Measurements from ENCODE around the gene RANBP1.

RANBP1 gene

DNA sequence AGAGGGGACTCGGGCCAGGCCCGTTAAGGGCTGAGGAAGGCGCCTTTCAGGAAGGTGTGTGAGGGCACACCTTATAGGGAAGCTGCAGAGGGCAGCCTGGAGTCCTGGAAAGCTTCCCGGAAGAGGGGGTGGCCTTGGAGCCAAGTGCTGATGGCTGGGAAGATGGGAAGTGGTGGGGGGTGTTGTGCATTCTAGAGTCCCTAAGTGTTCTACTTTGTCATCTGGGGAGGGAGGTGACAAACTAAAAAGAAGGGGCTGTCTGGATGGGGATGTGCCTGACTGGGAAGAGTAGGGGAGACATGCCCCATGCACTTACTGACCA, 22.5 kb downstream of the RANBP1 start:
- DNase-seq (ENCODE audit: low spot score): no peak

DNA sequence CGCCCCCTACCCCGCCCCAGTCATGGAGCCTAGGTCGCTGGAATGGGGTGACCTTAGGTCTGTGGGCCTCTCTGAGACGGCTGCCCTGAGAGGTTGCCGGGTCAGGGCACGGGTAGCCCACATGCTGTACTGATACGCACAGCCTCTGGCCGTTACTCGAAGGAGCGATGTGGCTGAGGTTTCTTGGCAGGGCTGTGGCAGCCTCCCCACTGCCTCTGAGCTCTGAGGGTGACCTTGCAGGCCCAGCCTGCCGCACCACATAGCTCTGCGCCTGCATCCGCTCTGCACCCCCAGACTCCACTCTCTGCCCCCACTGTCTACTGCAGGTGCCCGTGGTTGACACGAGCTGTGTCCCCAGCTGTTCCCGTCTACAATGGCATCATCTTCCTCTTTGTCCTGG, 23.0 kb downstream of the RANBP1 start:
- DNase-seq (ENCODE audit: low spot score): no peak

- no peak for DNase-seq (ENCODE audit: low spot score)
Observed at GRCh38 chr22:20139391-20140106, 23.6 kb downstream of the RANBP1 start.

- no peak for DNase-seq (ENCODE audit: low spot score)
Observed at GRCh38 chr22:20140107-20140445, 24.2 kb downstream of the RANBP1 start.

DNA sequence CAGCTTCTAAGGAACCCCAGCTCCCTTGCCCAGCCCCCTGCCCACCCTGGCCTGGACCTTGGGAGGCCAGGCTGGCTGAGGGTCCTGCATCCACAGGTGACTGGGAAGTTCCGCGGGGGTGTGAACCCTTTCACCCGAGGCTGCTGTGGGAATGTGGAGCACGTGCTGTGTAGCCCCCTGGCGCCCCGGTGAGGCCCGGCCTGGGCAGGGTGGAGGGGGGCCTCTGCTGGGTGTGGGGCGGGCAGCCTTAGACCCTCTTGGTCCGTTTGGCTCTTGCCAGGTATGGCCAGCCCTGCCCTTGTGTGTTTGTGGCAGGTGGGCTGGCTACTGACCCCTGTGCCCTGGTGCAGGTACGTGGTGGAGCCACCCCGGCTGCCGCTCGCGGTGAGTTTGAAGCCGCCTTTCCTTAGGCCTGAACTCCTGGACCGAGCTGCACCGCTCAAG, 24.6 kb downstream of the RANBP1 start:
- no peak for DNase-seq (ENCODE audit: low spot score)

DNA sequence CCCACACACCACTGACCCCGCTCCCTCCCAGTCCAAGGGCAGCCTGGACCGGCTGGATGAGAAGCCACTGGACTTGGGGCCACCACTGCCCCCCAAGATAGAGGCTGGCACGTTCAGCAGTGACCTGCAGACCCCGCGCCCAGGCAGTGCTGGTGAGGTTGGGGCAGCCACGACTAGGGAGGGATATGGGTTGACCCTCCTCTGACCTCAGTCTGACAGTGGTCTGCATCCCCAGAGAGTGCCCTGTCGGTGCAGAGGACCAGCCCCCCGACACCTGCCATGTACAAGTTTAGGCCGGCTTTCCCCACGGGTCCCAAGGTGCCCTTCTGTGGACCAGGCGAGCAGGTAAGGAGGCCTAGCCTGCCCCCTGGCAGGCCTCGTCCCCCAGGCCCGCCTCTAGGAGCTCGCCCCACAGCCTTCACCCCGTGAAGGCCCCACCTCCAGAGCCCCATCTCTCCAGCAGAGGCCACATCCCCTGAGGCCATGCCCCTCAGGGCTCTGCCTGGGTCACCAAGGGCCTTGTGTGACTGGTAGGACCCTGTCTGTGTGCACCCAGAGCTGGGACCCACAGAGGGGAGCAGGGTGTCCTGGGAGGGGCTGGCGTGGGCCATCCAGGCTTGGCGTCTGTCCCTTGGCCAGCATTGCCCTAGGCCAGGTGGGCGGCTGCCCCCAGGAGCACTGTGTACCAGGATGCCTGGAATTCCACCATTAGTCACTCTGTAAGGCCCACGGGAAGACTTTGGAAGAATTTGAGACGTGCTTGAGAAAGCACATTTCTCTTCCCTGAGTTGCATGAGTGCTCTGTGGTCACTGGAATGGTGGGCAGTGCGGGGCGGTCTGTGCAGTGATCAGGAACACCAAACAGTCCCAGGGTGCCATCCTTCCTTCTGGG, 25.5 kb downstream of the RANBP1 start:
- no peak for DNase-seq (ENCODE audit: low spot score)

DNA sequence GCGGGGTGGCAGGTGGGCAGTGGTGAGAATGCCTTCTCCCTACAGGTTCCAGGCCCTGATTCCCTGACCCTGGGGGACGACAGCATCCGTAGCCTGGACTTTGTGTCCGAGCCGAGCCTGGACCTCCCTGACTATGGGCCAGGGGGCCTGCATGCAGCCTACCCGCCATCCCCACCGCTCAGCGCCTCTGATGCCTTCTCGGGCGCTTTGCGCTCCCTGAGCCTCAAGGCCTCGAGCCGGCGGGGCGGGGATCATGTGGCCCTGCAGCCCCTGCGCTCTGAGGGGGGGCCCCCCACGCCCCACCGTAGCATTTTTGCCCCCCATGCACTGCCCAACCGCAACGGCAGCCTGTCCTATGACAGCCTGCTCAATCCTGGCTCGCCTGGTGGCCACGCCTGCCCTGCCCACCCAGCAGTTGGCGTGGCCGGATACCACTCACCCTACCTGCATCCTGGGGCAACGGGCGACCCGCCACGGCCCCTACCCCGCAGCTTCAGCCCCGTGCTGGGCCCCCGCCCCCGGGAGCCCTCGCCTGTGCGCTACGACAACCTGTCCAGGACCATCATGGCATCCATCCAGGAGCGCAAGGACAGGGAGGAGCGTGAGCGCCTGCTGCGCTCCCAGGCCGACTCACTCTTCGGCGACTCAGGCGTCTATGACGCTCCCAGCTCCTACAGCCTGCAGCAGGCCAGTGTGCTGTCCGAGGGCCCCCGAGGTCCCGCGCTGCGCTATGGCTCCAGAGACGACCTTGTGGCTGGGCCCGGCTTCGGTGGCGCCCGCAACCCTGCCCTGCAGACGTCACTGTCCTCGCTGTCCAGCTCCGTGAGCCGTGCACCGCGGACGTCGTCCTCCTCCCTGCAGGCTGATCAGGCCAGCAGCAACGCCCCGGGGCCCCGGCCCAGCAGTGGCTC, 27.1 kb downstream of the RANBP1 start:
- DNase-seq (ENCODE audit: low spot score): no peak

GRCh38 chr22:20143883-20144665, 28.2 kb downstream of the RANBP1 start:
- no peak for DNase-seq (ENCODE audit: low spot score)

- no peak for DNase-seq (ENCODE audit: low spot score)
Observed at GRCh38 chr22:20145206-20145831, 29.4 kb downstream of the RANBP1 start.

DNA sequence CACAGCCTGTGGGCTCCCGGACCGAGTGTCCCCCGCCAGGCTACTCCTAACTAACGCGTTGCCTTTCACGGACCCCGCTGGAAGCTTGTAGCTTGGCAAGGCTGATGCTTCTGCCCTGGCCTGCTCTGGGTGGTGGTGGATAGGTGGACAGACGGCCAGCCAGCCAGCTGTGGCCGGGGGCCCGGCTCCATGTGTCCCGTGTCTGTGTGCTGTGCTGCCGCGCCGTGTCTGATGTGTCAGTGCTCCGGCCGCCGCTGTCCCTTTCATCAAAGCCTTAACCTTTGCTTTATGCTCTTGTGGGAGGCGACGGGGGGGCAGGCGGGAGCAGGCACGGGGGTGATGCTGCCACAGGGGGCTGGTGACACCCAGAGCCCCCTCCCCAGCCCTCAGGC, 29.9 kb downstream of the RANBP1 start:
- no peak for DNase-seq (ENCODE audit: low spot score)

GRCh38 chr22:20146777-20147176, 30.9 kb downstream of the RANBP1 start:
- no peak for DNase-seq (ENCODE audit: low spot score)

GRCh38 chr22:20147237-20147988, 31.5 kb downstream of the RANBP1 start:
- DNase-seq (ENCODE audit: low spot score): no peak

DNA sequence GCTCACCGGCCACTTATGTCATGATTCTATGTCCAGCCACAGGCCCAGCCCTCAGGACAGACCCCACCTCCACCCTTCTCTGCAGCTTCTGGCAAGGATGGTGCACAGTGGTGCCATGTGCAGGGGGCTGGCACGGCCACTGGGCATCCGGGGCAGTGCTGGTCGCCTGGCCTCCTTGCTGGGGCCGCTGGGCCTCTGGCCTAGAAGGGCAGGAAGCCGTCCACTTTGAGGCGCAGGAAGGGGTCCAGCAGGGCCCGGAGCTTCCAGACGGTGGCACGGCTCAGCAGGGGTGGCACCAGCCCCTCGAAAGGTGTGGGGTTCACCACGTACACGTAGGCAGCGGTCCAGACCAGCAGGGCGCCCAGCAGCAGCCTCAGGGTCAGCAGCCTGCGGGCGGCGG, 32.5 kb downstream of the RANBP1 start:
- DNase-seq (ENCODE audit: low spot score): no peak

- DNase-seq (ENCODE audit: low spot score): no peak
Observed at GRCh38 chr22:20149257-20150250, 33.6 kb downstream of the RANBP1 start.

DNA sequence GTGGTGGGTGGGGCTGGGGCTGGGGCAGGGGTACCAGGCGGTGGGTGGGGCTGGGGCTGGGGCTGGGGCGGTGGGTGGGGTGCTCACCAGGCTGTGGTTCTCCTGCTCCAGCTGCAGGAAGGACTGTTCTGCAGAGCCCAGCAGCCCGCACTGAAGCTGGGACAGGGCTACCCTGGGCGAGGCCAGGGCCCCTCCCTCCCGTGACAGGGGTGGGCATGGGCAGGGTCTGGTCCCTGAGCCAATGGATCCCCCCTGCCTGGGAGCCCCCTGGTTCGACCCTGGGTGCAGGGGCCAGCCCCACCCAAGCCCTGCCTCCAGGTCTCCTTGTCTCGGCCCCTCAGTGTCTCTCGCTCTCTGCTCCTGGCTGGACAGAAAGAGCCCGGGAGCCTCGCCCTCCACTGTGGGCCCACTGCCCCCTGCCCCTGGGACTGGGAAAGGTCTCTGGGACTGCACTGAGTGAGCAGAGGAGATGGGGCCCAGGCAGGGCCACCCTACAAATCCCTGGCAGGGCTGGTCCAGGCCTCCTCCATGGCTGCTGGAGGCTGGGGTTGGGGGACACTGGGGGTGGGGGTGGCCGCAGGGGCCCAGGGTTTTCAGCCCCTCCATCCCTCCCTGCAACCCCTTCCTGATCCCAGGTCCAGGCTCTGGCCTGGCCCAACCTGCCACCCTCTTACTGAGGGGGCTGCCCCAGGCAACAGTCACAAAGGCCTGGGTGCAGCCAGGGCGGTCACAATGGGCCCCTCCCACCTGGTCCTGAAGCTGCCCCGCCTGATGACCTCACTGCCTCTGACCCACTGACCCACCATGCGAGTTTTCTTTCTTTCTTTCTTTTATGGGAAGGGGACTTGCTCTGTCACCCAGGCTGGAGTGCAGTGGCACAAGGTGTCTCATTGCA, 34.7 kb downstream of the RANBP1 start, which contains the start of gene CCDC188:
CCDC188 (minus strand) TSS at position 675 of the 895 bp plus-strand sequence; CDS start at position 606, 69 bp downstream.
- no peak for DNase-seq (ENCODE audit: low spot score)

GRCh38 chr22:20151276-20151588, 35.3 kb downstream of the RANBP1 start:
- no peak for DNase-seq (ENCODE audit: low spot score)

DNA sequence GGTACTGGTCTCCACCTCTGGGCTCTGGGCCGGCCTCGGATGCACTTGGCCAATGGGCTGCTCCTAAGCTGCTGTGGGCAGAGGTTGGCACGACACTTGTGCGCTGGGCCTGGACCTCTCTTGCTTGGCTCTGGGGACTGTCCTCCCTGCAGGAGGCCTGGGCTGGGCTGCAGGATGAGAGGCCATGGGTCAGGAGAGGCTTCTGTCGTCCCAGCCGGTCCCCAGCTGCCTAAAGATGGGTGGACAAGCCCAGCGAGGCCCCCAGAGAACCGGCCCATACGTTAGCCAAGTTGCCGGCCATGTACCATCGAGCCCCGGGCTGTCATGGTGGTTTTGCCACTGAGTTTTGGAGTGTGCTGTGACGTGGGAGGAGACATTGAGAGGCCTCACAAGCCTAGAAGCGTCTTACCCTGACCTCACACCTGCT, 36.6 kb downstream of the RANBP1 start:
- no peak for DNase-seq (ENCODE audit: low spot score)

- DNase-seq (ENCODE audit: low spot score): no peak
Observed at GRCh38 chr22:20153945-20154344, 38.0 kb downstream of the RANBP1 start.
